OCI-LY3 (cell line): Measurements from ENCODE around the gene ZC2HC1C.

Experiments used
- H2AFZ ChIP-seq: fragments of 200-600, 300-600 bp; shearing (Covaris generic); 2 replicates; pipeline ENCODE4 v1.6.0; 2014; ENCODE audit warnings: antibody characterized with exemption, low read depth, low read length
- H3K27ac ChIP-seq: fragments of 200-600, 300-600 bp; sonication (generic); 2 replicates; pipeline ENCODE4 v1.5.1; 2014; ENCODE audit warnings: mild to moderate bottlenecking, low read length, moderate library complexity, mixed read lengths
- H3K27me3 ChIP-seq: fragments of 200-600, 300-600 bp; sonication (generic); 2 replicates; pipeline ENCODE4 v1.6.1; 2014; ENCODE audit warnings: low read depth, low read length, mixed read lengths
- H3K36me3 ChIP-seq: fragments of 200-600, 300-600 bp; sonication (generic); replicated peaks from 2 replicates; pipeline ENCODE3; 2014; ENCODE audit warnings: low read depth, low read length, mixed read lengths
- H3K4me1 ChIP-seq: fragments of 300-600, 200-600 bp; sonication (generic); 2 replicates; pipeline ENCODE4 v1.6.1; 2014; ENCODE audit warnings: low read length, mixed read lengths
- H3K4me2 ChIP-seq: fragments of 200-600, 300-600 bp; sonication (generic); 2 replicates; pipeline ENCODE4 v1.6.1; 2014; ENCODE audit warnings: low read length, mixed read lengths
- H3K4me3 ChIP-seq: fragments of 300-600, 200-600 bp; sonication (generic); 2 replicates; pipeline ENCODE4 v1.5.1; 2014; ENCODE audit warnings: antibody characterized with exemption, mild to moderate bottlenecking, low read length, moderate library complexity
- H3K79me2 ChIP-seq: fragments of 300-600, 200-600 bp; shearing (Covaris generic); 2 replicates; pipeline ENCODE4 v1.6.1; 2014; ENCODE audit warnings: mild to moderate bottlenecking, low read length, mixed read lengths
- H3K9ac ChIP-seq: fragments of 300-600, 200-600 bp; shearing (Covaris generic); 2 replicates; pipeline ENCODE4 v1.6.0; 2014; ENCODE audit warnings: mild to moderate bottlenecking, low read length, moderate library complexity
- H3K9me3 ChIP-seq: fragments of 200-600, 300-600 bp; shearing (Covaris generic); 2 replicates; pipeline ENCODE4 v1.6.1; 2014; ENCODE audit warnings: low read length, mixed read lengths; ENCODE audit not compliant: insufficient read depth
- H4K20me1 ChIP-seq: fragments of 200-600, 300-600 bp; sonication (generic); 2 replicates; pipeline ENCODE4 v1.6.1; 2016; ENCODE audit warnings: low read length, mixed read lengths; ENCODE audit not compliant: insufficient read depth
- EZH2phosphoT487 ChIP-seq: fragments of 200-600 bp; shearing (Covaris generic); IDR thresholded peaks from 2 replicates; pipeline ENCODE4 v1.6.1; 2018; ENCODE audit warnings: antibody characterized with exemption, mixed run types, low read depth
- TF ChIP-seq, protein P1 (sequence below): fragments of 200-600, 300-600 bp; sonication (generic); IDR thresholded peaks from 2 replicates; pipeline ENCODE4 v1.5.1; 2014; ENCODE audit warnings: antibody characterized with exemption, low read length, low read depth

Gene ZC2HC1C

DNA sequence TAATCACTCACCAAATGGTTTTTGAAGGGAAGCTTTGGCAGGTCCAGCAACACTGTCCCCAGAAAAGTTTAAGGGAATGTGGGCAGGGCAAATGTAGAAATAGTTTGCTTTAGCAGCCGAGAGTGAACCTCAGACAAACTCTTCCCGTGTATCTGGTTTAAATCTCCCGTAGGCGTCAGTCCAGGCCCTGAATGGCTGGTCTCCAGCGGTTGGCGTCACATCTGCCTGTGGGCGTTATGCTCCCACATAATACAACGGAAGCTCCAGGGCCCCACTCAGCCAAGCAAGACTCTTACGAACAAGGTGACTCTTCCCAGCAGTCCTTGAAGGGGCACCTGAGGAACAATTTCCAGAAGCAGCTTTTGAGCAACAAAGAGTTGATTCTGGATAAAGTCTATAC, 942 bp downstream of the ZC2HC1C start:
- Histone ChIP-seq H3K27me3 (no peaks in the 10 kb centered on the region), H3K4me3 (no peak overlapping the region), H3K9ac (no peak overlapping the region), H3K4me1 (peaks cover 9% of the 10 kb centered on the region), H2AFZ (no peak overlapping the region), H3K79me2 (peaks cover 9% of the 10 kb centered on the region), H3K36me3 (no peaks in the 10 kb centered on the region), H3K27ac (no peak overlapping the region), H4K20me1 (no peaks in the 10 kb centered on the region), H3K9me3 (no peaks in the 10 kb centered on the region), H3K4me2 (no peak overlapping the region)
- TF ChIP-seq EZH2phosphoT487: no peak
- TF ChIP-seq, protein P1, sequence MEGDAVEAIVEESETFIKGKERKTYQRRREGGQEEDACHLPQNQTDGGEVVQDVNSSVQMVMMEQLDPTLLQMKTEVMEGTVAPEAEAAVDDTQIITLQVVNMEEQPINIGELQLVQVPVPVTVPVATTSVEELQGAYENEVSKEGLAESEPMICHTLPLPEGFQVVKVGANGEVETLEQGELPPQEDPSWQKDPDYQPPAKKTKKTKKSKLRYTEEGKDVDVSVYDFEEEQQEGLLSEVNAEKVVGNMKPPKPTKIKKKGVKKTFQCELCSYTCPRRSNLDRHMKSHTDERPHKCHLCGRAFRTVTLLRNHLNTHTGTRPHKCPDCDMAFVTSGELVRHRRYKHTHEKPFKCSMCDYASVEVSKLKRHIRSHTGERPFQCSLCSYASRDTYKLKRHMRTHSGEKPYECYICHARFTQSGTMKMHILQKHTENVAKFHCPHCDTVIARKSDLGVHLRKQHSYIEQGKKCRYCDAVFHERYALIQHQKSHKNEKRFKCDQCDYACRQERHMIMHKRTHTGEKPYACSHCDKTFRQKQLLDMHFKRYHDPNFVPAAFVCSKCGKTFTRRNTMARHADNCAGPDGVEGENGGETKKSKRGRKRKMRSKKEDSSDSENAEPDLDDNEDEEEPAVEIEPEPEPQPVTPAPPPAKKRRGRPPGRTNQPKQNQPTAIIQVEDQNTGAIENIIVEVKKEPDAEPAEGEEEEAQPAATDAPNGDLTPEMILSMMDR: no peak

DNA sequence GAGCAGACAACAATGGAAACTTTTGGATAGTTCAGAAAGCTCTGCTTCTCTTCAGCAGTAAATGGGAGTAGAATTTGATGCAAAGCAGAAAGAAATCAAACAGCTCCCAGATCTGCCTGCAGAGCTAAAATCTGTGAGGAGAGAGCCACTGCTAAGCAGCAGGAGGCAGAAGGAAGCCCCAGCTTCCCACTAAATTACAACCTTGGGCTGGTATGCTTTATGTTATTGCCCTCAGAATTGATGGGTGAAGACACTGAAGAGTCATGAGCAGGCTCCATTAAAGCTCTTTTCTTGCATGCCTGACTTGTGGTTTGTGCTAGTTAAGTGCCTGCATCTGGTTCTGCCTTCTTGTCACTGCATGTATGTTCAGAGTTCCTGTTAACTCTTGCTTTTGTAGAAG, 8.4 kb downstream of the ZC2HC1C start:
- Histone ChIP-seq H3K4me3 (no peak overlapping the region), H3K4me2 (no peak overlapping the region), H3K9me3 (no peaks in the 10 kb centered on the region), H3K79me2 (no peaks in the 10 kb centered on the region), H3K9ac (no peak overlapping the region), H4K20me1 (no peaks in the 10 kb centered on the region), H3K36me3 (peaks cover 16% of the 10 kb centered on the region), H2AFZ (no peak overlapping the region), H3K4me1 (no peaks in the 10 kb centered on the region), H3K27ac (no peak overlapping the region), H3K27me3 (no peaks in the 10 kb centered on the region)
- TF ChIP-seq EZH2phosphoT487: no peak
- TF ChIP-seq, protein P1: no peak

DNA sequence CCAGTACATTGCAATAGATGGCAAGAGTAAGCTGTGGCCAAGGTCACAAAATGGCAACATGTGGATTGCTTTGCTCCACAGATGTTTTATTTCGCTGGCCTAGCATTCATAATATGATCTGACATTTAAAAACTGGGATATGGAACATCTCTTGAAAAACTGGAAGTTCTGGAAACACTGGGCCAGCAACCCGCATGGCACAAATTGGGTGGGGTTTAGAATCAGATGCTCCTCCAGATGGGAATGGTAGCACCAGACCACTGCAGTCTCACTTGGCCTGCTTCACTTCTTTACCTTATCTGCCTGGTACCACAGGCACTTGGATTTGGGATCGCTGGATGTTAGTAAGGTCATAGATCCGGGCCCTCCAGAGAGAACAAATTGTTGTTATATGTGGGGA, 10.1 kb downstream of the ZC2HC1C start:
- TF ChIP-seq, protein P1: no peak
- TF ChIP-seq EZH2phosphoT487: no peak
- Histone ChIP-seq H3K4me2 (no peak overlapping the region), H3K9ac (no peak overlapping the region)

DNA sequence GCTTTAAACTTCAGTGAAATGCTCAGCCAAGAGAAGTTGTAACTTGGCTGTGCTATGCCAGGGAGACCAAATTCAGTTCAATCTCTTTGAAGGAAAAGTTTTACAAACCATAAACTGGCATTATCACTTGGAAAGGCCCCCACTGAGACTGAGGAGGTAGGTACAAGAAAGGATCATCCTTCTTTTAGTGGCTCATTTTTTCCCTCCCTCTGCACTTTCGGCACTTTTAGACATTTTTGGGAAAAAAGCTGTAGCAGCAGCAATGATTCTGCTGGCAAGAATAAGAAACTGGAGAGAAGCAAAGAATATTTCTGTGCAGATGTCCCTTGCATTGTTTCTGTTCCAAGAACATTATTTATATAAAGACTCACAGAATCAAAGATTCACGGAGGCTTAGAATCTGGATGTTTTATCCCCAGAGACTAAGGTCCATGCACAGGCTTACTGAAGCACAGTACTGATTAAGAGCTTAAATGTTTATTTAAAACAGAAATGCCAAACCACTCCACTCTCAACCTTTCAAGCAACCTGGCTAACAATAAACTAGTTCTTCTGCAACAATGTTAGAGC, 12.3 kb downstream of the ZC2HC1C start:
- Histone ChIP-seq H3K9me3 (no peaks in the 10 kb centered on the region), H3K27ac (no peak overlapping the region), H3K79me2 (no peaks in the 10 kb centered on the region), H2AFZ (no peak overlapping the region), H3K4me2 (no peak overlapping the region), H3K9ac (no peak overlapping the region), H3K4me1 (no peaks in the 10 kb centered on the region), H4K20me1 (no peaks in the 10 kb centered on the region), H3K4me3 (no peak overlapping the region), H3K36me3 (peaks cover 38% of the 10 kb centered on the region), H3K27me3 (no peaks in the 10 kb centered on the region)
- no peak for TF ChIP-seq EZH2phosphoT487
- TF ChIP-seq, protein P1: no peak

More for the DNA sequence above, 10.1 kb downstream of the ZC2HC1C start:
- Histone ChIP-seq H3K4me3 (no peak overlapping the region), H3K9me3 (no peaks in the 10 kb centered on the region), H3K4me1 (no peaks in the 10 kb centered on the region), H3K79me2 (no peaks in the 10 kb centered on the region), H3K27me3 (no peaks in the 10 kb centered on the region), H4K20me1 (no peaks in the 10 kb centered on the region), H3K27ac (no peak overlapping the region), H3K36me3 (peaks cover 33% of the 10 kb centered on the region), H2AFZ (no peak overlapping the region)
